Measurements from ENCODE around the gene ATXN10. TPM values are rescaled to one million over a fixed set of nuclear protein-coding genes. Genes with fewer than 3 reads are reported as not detected.
A peak's percentile ranks its signal among the peaks of the same experiment; 100 is the strongest.

ATXN10 gene
- total and polyA plus RNA-seq, 2 of the 13 experiments (the other 11 are each of a cell fraction or from before 2014, with no cell fraction given), result 60.1 to 194 TPM

DNA sequence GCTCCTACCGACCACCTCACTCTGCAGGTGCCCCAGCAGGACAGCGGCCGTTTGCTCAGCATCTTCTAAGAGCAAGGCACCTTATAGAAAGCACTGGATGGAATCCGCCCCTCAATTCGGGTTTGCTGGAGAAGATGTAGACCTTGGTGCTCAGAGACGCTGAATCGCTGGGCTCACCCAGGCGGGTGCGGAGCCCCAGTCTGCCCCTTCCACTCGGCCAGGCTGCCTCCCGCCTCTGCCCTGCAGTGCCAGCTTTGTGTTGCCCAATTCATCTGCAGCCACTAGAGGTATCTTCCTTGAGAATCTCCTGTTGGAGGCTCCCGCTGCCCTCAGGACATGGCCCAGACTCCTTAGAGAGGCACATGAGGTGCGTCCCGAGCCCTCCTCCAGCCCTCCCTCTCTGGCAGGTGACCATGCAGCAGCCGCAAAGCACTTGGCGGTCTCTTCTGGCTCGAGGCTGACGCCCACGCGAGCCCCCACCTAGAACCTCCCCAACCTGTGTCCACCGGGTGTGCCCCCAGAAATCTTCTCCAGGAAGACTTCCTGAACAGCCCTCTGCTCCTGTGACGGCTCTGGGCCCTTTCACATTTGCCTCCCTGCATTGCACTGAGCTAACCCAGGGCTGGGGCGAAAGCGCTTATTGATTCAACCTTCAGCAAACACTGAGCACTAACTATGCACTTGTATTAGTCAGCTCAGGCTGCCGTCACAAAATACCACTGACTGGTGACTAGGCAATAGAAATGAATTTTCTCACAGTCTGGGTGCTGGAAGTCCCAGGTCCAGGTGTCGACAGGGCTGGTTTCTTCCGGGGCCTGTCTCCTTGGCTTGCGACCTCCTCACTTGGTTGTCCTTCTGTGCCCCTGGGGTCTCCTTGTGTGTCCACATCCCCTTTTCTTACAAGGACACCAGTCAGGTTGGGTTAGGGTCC, 187.9 kb downstream of the ATXN10 start (continued):
- TF ChIP-seq FOXA1 (IDR thresholded peaks at IDR 0.05) (no peak), FOXA1 (CRISPR knock-in tag; IDR thresholded peaks at IDR 0.05) (peak; percentile 71), NFIB (CRISPR knock-in tag; IDR thresholded peaks at IDR 0.05; ENCODE audit: borderline replicate concordance) (no peak), ZNF713 (CRISPR knock-in tag; IDR thresholded peaks at IDR 0.05) (no peak), ZNF264 (CRISPR knock-in tag; IDR thresholded peaks at IDR 0.05) (peak; percentile 70; the same call in 1 of the 2 replicates), ONECUT2 (CRISPR knock-in tag; IDR thresholded peaks at IDR 0.05) (peak; percentile 78), HMG20A (CRISPR knock-in tag; IDR thresholded peaks at IDR 0.05; ENCODE audit: borderline replicate concordance) (no peak)
- TF ChIP-seq, protein P1, sequence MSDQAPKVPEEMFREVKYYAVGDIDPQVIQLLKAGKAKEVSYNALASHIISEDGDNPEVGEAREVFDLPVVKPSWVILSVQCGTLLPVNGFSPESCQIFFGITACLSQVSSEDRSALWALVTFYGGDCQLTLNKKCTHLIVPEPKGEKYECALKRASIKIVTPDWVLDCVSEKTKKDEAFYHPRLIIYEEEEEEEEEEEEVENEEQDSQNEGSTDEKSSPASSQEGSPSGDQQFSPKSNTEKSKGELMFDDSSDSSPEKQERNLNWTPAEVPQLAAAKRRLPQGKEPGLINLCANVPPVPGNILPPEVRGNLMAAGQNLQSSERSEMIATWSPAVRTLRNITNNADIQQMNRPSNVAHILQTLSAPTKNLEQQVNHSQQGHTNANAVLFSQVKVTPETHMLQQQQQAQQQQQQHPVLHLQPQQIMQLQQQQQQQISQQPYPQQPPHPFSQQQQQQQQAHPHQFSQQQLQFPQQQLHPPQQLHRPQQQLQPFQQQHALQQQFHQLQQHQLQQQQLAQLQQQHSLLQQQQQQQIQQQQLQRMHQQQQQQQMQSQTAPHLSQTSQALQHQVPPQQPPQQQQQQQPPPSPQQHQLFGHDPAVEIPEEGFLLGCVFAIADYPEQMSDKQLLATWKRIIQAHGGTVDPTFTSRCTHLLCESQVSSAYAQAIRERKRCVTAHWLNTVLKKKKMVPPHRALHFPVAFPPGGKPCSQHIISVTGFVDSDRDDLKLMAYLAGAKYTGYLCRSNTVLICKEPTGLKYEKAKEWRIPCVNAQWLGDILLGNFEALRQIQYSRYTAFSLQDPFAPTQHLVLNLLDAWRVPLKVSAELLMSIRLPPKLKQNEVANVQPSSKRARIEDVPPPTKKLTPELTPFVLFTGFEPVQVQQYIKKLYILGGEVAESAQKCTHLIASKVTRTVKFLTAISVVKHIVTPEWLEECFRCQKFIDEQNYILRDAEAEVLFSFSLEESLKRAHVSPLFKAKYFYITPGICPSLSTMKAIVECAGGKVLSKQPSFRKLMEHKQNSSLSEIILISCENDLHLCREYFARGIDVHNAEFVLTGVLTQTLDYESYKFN (CRISPR knock-in tag; conservative IDR thresholded peaks at IDR 0.05), result no peak; the same call in 1 of the 2 replicates
- TF ChIP-seq, protein P2, sequence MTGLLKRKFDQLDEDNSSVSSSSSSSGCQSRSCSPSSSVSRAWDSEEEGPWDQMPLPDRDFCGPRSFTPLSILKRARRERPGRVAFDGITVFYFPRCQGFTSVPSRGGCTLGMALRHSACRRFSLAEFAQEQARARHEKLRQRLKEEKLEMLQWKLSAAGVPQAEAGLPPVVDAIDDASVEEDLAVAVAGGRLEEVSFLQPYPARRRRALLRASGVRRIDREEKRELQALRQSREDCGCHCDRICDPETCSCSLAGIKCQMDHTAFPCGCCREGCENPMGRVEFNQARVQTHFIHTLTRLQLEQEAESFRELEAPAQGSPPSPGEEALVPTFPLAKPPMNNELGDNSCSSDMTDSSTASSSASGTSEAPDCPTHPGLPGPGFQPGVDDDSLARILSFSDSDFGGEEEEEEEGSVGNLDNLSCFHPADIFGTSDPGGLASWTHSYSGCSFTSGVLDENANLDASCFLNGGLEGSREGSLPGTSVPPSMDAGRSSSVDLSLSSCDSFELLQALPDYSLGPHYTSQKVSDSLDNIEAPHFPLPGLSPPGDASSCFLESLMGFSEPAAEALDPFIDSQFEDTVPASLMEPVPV (CRISPR knock-in tag; IDR thresholded peaks at IDR 0.05), result no peak
- TF ChIP-seq, protein P3, sequence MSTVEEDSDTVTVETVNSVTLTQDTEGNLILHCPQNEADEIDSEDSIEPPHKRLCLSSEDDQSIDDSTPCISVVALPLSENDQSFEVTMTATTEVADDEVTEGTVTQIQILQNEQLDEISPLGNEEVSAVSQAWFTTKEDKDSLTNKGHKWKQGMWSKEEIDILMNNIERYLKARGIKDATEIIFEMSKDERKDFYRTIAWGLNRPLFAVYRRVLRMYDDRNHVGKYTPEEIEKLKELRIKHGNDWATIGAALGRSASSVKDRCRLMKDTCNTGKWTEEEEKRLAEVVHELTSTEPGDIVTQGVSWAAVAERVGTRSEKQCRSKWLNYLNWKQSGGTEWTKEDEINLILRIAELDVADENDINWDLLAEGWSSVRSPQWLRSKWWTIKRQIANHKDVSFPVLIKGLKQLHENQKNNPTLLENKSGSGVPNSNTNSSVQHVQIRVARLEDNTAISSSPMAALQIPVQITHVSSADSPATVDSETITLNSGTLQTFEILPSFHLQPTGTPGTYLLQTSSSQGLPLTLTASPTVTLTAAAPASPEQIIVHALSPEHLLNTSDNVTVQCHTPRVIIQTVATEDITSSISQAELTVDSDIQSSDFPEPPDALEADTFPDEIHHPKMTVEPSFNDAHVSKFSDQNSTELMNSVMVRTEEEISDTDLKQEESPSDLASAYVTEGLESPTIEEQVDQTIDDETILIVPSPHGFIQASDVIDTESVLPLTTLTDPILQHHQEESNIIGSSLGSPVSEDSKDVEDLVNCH (CRISPR knock-in tag; IDR thresholded peaks at IDR 0.05), result no peak

Measured in HepG2 (cell line).